DOHH2 (cell line): ENCODE data around the gene NAALADL2.

ENCODE experiments used
- H3F3A ChIP-seq: fragments of 200-600 bp; sonication (generic), shearing (Covaris generic); 2 replicates; pipeline ENCODE4 v1.6.0; 2016; ENCODE audit warnings: antibody characterized with exemption, mild to moderate bottlenecking; ENCODE audit not compliant: control insufficient read depth, insufficient read depth
- H3K27ac ChIP-seq: fragments of 200-600 bp; sonication (generic); 2 replicates; pipeline ENCODE4 v1.5.1; 2014; ENCODE audit warnings: low read depth, mild to moderate bottlenecking, low read length, moderate library complexity
- H3K27me3 ChIP-seq: fragments of 200-600 bp; sonication (generic); 2 replicates; pipeline ENCODE4 v1.6.1; 2014; ENCODE audit warnings: mild to moderate bottlenecking, low read length, mixed read lengths; ENCODE audit not compliant: control insufficient read depth
- H3K36me3 ChIP-seq: fragments of 200-600 bp; sonication (generic); 2 replicates; pipeline ENCODE4 v1.6.1; 2014; ENCODE audit warnings: mild to moderate bottlenecking, low read length, moderate library complexity, mixed read lengths; ENCODE audit not compliant: control insufficient read depth
- H3K4me1 ChIP-seq: fragments of 200-600 bp; sonication (generic); 2 replicates; pipeline ENCODE4 v1.6.1; 2014; ENCODE audit warnings: mild to moderate bottlenecking, low read length, mixed read lengths; ENCODE audit not compliant: control insufficient read depth
- H3K4me2 ChIP-seq: fragments of 200-600 bp; sonication (generic); 2 replicates; pipeline ENCODE4 v1.6.0; 2014; ENCODE audit warnings: mild to moderate bottlenecking, low read length, moderate library complexity
- H3K4me3 ChIP-seq: fragments of 200-600 bp; sonication (generic); 2 replicates; pipeline ENCODE4 v1.5.1; 2014; ENCODE audit warnings: mild to moderate bottlenecking, low read length, mixed read lengths
- H3K79me2 ChIP-seq: fragments of 200-600 bp; sonication (generic); 2 replicates; pipeline ENCODE4 v1.6.1; 2014; ENCODE audit warnings: mild to moderate bottlenecking, low read length, mixed read lengths; ENCODE audit not compliant: control insufficient read depth
- H3K9me2 ChIP-seq: fragments of 200-600 bp; sonication (generic); replicated peaks from 2 replicates; pipeline ENCODE4 v1.6.1; 2014; ENCODE audit warnings: mild to moderate bottlenecking, low read length, mixed read lengths; ENCODE audit not compliant: control insufficient read depth
- H3K9me3 ChIP-seq: fragments of 200-600 bp; sonication (generic); 2 replicates; pipeline ENCODE4 v1.6.1; 2014; ENCODE audit warnings: antibody characterized with exemption, low read length, mixed read lengths; ENCODE audit not compliant: control insufficient read depth, insufficient read depth
- H4K20me1 ChIP-seq: fragments of 200-600 bp; sonication (generic); 2 replicates; pipeline ENCODE4 v1.6.0; 2014; ENCODE audit warnings: low read depth, mild to moderate bottlenecking, antibody characterized with exemption, low read length, moderate library complexity; ENCODE audit not compliant: control insufficient read depth, insufficient read depth
- EZH2phosphoT487 ChIP-seq: fragments of 200-600 bp; sonication (generic); IDR thresholded peaks from 2 replicates; pipeline ENCODE4 v1.6.1; 2017; ENCODE audit warnings: borderline replicate concordance, mild to moderate bottlenecking, antibody characterized with exemption, low read length, moderate library complexity, mixed read lengths
- TF ChIP-seq, protein P1 (sequence below): fragments of 200-600 bp; sonication (generic); IDR thresholded peaks from one replicate; pipeline ENCODE4 v1.5.1; 2014; ENCODE audit warnings: antibody characterized with exemption, mild to moderate bottlenecking, low read depth, low read length; ENCODE audit not compliant: poor library complexity, severe bottlenecking

NAALADL2 gene

DNA sequence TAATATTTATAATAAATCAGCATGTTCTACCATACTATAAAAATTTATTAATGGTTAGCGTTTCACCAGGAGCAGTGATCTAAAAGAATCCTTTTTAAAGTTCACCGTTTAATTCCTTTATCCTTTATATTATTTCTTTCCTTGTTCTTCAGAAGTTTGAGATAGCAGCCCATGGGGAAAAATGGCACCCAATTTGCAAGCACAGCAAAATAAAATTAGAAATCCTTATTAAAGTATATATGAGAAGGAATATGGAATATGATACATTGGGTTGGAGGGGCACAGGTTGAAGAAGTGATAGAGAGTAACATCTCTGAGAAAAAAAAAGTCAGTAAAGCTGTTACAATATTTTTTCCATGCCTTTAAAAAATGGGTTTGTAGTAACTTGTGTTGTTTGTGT, 892.0 kb downstream of the NAALADL2 start:
- Histone ChIP-seq H3K4me1 (no peaks in the 10 kb centered on the region), H3K79me2 (no peaks in the 10 kb centered on the region), H3K9me2 (no peaks in the 10 kb centered on the region), H3K27ac (no peak overlapping the region), H3K36me3 (no peaks in the 10 kb centered on the region), H3K9me3 (no peaks in the 10 kb centered on the region), H3F3A (no peaks in the 10 kb centered on the region), H3K4me3 (no peak overlapping the region), H4K20me1 (no peaks in the 10 kb centered on the region), H3K27me3 (no peaks in the 10 kb centered on the region), H3K4me2 (no peak overlapping the region)
- TF ChIP-seq, protein P1, sequence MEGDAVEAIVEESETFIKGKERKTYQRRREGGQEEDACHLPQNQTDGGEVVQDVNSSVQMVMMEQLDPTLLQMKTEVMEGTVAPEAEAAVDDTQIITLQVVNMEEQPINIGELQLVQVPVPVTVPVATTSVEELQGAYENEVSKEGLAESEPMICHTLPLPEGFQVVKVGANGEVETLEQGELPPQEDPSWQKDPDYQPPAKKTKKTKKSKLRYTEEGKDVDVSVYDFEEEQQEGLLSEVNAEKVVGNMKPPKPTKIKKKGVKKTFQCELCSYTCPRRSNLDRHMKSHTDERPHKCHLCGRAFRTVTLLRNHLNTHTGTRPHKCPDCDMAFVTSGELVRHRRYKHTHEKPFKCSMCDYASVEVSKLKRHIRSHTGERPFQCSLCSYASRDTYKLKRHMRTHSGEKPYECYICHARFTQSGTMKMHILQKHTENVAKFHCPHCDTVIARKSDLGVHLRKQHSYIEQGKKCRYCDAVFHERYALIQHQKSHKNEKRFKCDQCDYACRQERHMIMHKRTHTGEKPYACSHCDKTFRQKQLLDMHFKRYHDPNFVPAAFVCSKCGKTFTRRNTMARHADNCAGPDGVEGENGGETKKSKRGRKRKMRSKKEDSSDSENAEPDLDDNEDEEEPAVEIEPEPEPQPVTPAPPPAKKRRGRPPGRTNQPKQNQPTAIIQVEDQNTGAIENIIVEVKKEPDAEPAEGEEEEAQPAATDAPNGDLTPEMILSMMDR: no peak

DNA sequence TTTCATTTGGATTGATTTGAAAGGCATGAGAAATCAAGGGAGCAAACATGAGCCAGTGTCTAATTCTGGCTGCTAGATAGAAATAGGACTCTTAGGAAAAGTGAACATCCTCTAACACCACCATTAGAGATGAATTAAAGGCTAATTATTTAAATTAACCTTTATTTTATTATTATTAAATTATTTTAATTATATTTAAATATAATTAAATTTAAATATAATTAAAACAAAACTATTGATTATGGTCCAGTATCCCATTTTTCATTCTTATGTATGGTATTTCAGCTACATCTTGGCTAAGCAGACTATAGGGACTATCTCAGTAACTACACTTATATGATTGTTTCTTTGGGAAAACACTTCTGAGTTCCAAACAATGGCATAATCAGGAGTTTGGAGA, 904.8 kb downstream of the NAALADL2 start:
- Histone ChIP-seq H3K9me2 (no peaks in the 10 kb centered on the region), H3K79me2 (no peaks in the 10 kb centered on the region), H3K9me3 (no peaks in the 10 kb centered on the region), H3K27ac (no peak overlapping the region), H3K4me2 (no peak overlapping the region), H3F3A (no peaks in the 10 kb centered on the region), H3K4me1 (no peaks in the 10 kb centered on the region), H4K20me1 (no peaks in the 10 kb centered on the region), H3K36me3 (no peaks in the 10 kb centered on the region), H3K27me3 (no peaks in the 10 kb centered on the region), H3K4me3 (no peak overlapping the region)
- no peak for TF ChIP-seq EZH2phosphoT487
- TF ChIP-seq, protein P1: no peak

DNA sequence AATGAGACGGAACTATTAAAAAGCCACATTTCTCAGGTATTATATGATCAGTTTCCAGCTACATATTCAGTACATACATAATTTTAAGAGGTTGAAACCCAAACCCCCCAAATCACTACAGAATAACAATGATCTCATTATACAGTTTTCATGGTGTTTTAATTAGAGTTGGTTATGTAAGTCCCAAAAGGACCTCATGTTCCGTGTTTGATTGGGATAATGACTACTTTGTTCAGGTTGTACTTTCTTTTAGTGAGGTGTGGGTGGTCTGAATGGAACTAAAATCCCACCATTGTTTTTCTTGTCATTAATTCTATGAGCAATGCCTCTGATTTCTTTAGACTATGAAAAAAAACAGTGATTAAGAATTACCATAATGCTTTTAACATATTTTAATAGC, 905.6 kb downstream of the NAALADL2 start:
- H3K4me1 ChIP-seq: no peaks in the 10 kb centered on the region
- H3K4me3 ChIP-seq: no peak overlapping the region
- no peaks in the 10 kb centered on the region for H3K79me2 ChIP-seq
- H3F3A ChIP-seq: no peaks in the 10 kb centered on the region
- no peaks in the 10 kb centered on the region for H3K9me2 ChIP-seq
- H3K36me3 ChIP-seq: no peaks in the 10 kb centered on the region
- no peaks in the 10 kb centered on the region for H3K27me3 ChIP-seq
- H3K27ac ChIP-seq: no peak overlapping the region
- H4K20me1 ChIP-seq: no peaks in the 10 kb centered on the region
- H3K4me2 ChIP-seq: no peak overlapping the region
- TF ChIP-seq EZH2phosphoT487: no peak
- TF ChIP-seq, protein P1: no peak
- no peaks in the 10 kb centered on the region for H3K9me3 ChIP-seq

DNA sequence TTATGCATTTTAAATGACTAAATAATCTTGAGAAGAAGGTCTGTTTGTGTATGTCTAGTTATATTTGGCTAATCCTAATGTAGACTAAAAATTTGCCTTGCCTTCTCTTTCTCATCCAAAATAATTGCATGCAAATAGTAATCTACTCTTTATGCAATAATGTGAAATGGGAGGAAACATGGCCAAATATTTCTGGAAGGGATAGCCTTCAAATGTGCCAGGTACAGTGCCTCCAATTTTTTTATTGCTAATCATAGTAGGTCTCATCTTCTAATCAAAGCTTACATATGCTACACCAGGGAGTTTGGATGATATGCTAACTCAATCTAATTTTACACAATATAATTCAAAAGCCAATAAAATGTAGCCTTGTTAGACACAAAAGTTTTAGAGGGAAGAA, 911.3 kb downstream of the NAALADL2 start:
- Histone ChIP-seq H3K4me1 (no peaks in the 10 kb centered on the region), H3K36me3 (no peaks in the 10 kb centered on the region), H3K9me3 (no peaks in the 10 kb centered on the region), H3K27ac (no peak overlapping the region), H3K4me3 (no peak overlapping the region), H3K9me2 (no peaks in the 10 kb centered on the region), H3F3A (no peaks in the 10 kb centered on the region), H3K79me2 (no peaks in the 10 kb centered on the region), H4K20me1 (no peaks in the 10 kb centered on the region), H3K27me3 (no peaks in the 10 kb centered on the region), H3K4me2 (no peak overlapping the region)
- TF ChIP-seq, protein P1: no peak
- no peak for TF ChIP-seq EZH2phosphoT487
